Measurements from ENCODE around the gene PTPRN2.

DNA sequence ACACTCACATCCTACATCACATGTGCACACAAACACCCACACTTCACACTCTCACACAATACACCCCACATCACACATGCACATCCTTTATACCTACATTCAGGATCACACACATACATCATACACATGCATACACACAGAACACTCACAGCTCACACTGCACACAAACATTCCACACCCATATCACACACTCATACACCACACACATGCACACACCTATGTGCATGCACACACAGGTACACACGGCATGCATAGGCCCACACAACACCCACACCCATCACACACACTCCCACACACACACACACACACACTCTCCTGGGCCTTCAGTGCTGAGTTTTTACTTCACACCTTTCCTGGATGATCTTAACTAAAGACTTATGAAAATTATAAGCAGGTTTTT is 1030.4 kb downstream of the PTPRN2 start:
- TF ChIP-seq, protein P1, sequence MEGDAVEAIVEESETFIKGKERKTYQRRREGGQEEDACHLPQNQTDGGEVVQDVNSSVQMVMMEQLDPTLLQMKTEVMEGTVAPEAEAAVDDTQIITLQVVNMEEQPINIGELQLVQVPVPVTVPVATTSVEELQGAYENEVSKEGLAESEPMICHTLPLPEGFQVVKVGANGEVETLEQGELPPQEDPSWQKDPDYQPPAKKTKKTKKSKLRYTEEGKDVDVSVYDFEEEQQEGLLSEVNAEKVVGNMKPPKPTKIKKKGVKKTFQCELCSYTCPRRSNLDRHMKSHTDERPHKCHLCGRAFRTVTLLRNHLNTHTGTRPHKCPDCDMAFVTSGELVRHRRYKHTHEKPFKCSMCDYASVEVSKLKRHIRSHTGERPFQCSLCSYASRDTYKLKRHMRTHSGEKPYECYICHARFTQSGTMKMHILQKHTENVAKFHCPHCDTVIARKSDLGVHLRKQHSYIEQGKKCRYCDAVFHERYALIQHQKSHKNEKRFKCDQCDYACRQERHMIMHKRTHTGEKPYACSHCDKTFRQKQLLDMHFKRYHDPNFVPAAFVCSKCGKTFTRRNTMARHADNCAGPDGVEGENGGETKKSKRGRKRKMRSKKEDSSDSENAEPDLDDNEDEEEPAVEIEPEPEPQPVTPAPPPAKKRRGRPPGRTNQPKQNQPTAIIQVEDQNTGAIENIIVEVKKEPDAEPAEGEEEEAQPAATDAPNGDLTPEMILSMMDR (IDR thresholded peaks at IDR 0.05) = no peak
- no peak for TF ChIP-seq POLR2A (IDR thresholded peaks at IDR 0.05)
